AG04449 (cell line): ENCODE data around the gene KY.

Experiments used
- CTCF ChIA-PET: fragments of 350-600 bp; formaldehyde crosslinking; extraction: SDS; loops from one replicate; lab custom pipeline; 2021; ENCODE audit warnings: antibody characterized with exemption; lab: Yijun Ruan, JAX
- POLR2A ChIA-PET: fragments of 400-600, 350-600 bp; formaldehyde crosslinking; extraction: SDS; loops from one replicate; lab custom pipeline; 2020; ENCODE audit warnings: antibody characterized with exemption, inconsistent platforms; lab: Yijun Ruan, JAX
- DNase-seq: peaks from one replicate; pipeline ENCODE4 v3.0.0-alpha.2; 2010; ENCODE audit warnings: low read depth, low spot score
- H3K4me3 ChIP-seq: 2 replicates; pipeline ENCODE4 v1.5.1; 2011; ENCODE audit warnings: low read depth, mild to moderate bottlenecking, control low read depth, low read length
- TF ChIP-seq, protein P1 (sequence below): IDR thresholded peaks from one replicate; pipeline ENCODE4 v1.5.1; 2011; ENCODE audit warnings: mild to moderate bottlenecking, moderate library complexity, low read length, control low read depth, inconsistent platforms; ENCODE audit not compliant: insufficient read depth; ENCODE audit errors: missing control alignments

Gene KY

DNA sequence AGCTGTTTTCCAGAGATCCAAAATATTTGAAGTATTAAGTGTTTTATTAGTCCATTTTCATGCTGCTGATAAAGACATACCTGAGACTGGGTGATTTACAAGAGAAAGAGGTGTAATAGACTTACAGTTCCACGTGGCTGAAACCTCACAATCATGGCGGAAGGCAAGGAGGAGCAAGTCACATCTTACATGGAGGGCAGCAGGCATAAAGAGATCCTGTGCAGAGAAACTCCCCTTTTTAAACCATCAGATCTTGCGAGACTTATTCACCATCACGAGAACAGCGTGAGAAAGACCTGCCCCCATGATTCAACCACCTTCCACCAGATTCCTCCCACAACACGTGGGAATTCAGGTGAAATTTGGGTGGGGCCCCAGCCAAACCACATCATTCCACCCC is 82.0 kb downstream of the KY start:
- CTCF ChIA-PET: interaction anchor here (1.2 kb wide), 1 partner anchor 12 kb away, joined by 3 read pairs; no protein-coding TSS in a partner anchor
- TF ChIP-seq, protein P1, sequence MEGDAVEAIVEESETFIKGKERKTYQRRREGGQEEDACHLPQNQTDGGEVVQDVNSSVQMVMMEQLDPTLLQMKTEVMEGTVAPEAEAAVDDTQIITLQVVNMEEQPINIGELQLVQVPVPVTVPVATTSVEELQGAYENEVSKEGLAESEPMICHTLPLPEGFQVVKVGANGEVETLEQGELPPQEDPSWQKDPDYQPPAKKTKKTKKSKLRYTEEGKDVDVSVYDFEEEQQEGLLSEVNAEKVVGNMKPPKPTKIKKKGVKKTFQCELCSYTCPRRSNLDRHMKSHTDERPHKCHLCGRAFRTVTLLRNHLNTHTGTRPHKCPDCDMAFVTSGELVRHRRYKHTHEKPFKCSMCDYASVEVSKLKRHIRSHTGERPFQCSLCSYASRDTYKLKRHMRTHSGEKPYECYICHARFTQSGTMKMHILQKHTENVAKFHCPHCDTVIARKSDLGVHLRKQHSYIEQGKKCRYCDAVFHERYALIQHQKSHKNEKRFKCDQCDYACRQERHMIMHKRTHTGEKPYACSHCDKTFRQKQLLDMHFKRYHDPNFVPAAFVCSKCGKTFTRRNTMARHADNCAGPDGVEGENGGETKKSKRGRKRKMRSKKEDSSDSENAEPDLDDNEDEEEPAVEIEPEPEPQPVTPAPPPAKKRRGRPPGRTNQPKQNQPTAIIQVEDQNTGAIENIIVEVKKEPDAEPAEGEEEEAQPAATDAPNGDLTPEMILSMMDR: no peak
- POLR2A ChIA-PET: no interaction called here
- no peak for DNase-seq
- no peak overlapping the region for H3K4me3 ChIP-seq

DNA sequence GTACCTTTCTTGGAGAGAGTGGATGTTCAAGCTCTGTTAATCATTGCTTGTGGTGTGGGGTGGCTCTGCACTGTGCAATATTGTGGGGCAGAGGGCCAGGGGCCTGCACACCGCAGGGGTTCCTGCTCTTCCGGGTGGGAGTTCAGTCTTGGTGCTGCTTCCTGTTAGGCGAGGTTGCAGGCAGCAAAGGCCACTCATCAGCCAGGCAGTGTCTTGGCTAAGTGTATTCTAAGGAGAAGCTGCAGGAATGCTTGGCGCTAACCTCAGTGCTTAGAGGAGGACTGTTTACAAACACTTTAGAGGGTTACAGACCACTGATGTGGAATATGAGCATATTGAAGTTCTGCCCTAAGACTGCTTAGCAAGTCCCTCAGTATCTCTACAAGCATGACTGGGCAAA is 83.2 kb downstream of the KY start:
- H3K4me3 ChIP-seq: no peak overlapping the region
- TF ChIP-seq, protein P1: no peak
- no peak for DNase-seq
- ChIA-PET CTCF (interaction anchor here (1.2 kb wide), 2 partner anchors 10 to 33 kb away, joined by 3 to 5 read pairs; no protein-coding TSS in a partner anchor), POLR2A (no interaction called here)

DNA sequence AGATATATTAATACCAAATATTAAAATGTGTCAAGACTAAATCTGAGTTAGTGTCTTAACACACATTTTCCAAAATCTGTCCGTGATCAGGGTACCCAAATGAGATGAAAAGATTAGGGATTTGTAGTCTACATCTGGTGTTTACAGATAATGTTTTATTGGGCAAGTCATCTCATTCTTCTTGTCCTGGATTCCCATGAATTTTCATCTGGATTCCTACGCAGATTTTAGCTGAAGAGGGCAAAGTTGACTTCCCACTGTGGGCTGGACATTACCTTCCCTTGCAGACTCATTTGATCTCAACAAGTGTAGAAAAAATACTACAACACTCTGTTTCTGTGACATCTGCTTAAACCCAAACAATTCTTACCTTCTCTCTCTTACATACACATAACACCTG is 85.8 kb downstream of the KY start:
- TF ChIP-seq, protein P1: no peak
- no peak overlapping the region for H3K4me3 ChIP-seq
- ChIA-PET POLR2A (no interaction called here), CTCF (interaction anchor here (0.9 kb wide), 1 partner anchor 36 kb away, joined by 3 read pairs; no protein-coding TSS in a partner anchor)
- no peak for DNase-seq

DNA sequence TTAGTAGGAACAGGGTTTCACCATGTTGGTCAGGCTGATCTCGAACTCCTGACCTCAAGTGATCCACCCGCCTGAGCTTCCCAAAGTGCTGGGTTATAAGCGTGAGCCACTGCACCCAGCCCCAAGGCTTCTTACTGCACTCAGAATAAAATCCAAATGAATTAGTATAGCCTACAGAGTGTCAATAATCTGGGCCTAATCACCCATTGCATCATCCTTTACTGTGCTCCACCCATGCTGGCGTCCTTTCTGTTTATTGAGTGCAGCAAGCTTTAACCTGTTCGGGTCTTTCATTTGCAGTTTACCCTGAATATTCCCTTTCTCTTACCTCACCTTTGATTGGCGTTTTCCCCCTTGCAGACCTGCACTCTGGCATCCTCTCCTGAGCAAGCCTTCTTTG is 87.2 kb downstream of the KY start:
- POLR2A ChIA-PET: no interaction called here
- CTCF ChIA-PET: interaction anchor here (0.6 kb wide), 1 partner anchor 17 kb away, joined by 4 read pairs; no protein-coding TSS in a partner anchor
- TF ChIP-seq, protein P1: no peak
- no peak overlapping the region for H3K4me3 ChIP-seq
- DNase-seq: no peak

DNA sequence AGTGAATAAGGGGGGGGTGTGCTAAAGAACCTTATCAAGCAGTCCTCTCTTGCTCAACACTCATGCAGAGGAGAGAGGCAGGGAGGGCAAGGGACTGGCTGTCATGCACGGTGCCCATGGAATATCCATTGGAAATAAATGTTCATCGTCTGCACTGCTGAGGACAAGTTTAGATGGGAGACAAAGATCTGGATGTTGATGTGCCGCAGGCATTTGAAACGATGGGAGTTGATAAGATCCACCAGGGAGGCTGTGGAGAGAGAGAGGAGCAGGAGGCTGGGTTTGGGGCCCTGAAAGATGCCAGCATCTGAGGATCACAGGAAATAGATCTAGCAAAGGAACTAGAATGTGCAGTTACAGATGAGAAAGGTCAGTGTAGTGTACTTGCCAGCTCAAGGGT is 88.8 kb downstream of the KY start:
- POLR2A ChIA-PET: no interaction called here
- no peak overlapping the region for H3K4me3 ChIP-seq
- TF ChIP-seq, protein P1: no peak
- DNase-seq: no peak
- CTCF ChIA-PET: interaction anchor here (1.2 kb wide), 1 partner anchor 164 kb away, joined by 3 read pairs; no protein-coding TSS in a partner anchor

- DNase-seq: no peak
- TF ChIP-seq, protein P1: no peak
- POLR2A ChIA-PET: no interaction called here
- CTCF ChIA-PET: no interaction called here
- no peak overlapping the region for H3K4me3 ChIP-seq
Observed at GRCh38 chr3:134559591-134559990, 91.2 kb downstream of the KY start.
